H4 (cell line): Measurements from ENCODE around the gene KIF16B. TPM values are rescaled to one million over a fixed set of nuclear protein-coding genes. Genes with fewer than 3 reads are reported as not detected.

Experiments
- DNase-seq: peaks from one replicate; pipeline ENCODE4 v3.0.0-alpha.2; 2015; ENCODE audit warnings: low spot score
- total RNA-seq: library from RNA; depleted of rRNA; stranded (reverse); fragments of >200 nt; shearing (Covaris generic); gene quantifications from 2 replicates; pipeline ENCODE4 v1.2.3, GENCODE V29; 2014

KIF16B gene
- total RNA-seq, 1 experiment from 2014 or later, result 5.0 TPM

DNA sequence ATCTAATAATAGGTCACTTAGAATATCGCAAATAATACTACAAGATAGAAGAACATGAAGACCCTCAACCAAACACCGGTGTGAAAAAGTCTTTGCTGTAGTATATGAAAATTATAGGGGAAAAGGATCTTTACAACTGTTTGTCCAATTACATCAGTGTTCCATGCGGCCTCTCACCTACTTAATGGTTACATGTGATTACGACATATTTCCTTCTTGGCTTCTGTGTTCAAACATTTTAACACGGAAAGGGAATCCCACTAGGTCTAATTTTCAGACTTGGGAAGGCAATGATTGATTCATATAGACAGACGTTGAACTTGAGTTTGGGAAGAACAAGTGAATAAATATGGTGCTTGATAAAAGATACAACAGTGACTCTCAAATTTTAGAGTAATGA is 273.4 kb downstream of the KIF16B start:
- no peak for DNase-seq

DNA sequence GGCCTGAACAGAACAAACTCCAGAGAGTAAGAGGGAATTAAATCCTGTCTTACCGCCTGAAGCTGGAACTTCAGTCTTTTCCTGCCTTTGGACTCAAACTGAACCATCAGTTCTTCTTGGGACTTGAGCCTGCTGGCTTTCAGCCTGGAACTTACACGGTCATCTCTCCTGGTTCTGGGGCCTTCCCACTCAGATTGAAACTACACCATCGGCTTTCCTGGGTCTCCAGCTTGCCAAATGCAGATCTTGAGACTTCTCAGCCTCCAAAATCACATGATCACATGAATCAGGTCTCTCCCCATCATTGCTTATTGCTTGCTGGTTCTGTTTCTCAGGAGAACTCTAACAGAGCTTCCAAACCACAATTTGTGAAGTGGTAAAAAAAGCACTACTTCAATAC is 276.3 kb downstream of the KIF16B start:
- no peak for DNase-seq

DNA sequence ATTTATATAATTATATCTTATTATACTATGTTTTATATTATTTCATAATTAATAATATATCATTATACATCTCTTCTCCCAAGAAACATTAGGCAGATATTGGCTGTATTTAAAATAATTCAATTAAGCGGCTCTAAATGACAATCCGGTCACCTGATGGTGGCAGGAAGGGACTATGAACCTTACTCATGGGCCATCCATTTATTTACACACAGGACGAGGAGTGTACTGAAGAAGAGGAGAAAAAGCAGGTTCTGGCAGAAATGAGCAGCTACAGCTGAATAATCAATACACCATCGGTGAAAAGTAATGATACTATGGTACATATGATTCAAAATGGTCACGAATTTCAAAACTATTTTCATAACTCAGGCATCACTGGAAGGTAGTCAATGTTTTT is 277.7 kb downstream of the KIF16B start:
- no peak for DNase-seq

DNA sequence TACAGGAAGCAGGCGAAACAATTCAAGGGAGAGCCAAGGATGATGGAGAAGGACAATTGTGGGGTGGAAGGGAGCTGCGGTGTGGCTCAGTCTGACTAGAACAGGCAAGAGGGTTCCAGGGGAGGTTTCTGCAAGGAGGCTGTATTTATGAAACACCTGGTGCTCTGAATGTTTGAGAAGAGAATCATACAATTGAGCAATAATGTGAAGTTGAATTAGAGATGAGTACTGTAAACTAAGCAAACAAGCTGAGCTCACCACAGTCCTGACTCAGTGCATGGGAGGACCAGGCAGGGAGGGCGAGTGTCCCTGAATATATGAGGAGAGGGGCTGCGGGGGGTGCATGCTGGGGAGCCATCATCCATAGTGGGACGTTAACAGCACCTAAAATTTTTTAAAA is 279.7 kb downstream of the KIF16B start:
- DNase-seq, result no peak

DNA sequence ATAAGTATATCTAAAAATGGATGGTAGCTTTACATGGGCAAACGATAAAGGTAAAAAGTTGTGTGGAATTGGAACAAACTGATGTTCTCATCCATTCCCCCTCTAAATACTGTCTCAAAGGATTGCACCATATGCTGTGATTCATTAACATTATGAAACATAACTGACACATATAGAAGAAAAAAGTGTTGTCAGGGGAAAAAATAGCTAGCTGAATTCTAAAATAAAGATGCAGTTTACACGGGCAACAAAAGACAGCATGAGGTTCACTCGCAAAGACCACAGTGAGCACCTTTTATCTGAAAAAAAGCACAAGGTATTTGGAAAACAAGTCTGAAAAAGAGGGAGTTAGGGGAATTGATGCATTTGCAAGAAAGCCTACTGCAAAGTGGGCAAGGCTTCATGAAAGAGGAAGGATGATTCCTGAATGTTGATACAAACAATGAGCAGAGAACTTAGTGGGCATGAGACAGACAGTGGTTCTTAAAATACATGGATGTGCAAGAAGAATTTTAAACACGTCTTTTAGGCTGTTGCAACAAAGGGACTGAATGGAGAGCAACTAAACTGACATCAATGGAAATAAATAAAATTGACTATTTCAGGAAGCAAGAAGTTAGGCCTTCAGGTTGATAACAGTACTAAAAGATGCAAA is 280.9 kb downstream of the KIF16B start:
- no peak for DNase-seq

DNA sequence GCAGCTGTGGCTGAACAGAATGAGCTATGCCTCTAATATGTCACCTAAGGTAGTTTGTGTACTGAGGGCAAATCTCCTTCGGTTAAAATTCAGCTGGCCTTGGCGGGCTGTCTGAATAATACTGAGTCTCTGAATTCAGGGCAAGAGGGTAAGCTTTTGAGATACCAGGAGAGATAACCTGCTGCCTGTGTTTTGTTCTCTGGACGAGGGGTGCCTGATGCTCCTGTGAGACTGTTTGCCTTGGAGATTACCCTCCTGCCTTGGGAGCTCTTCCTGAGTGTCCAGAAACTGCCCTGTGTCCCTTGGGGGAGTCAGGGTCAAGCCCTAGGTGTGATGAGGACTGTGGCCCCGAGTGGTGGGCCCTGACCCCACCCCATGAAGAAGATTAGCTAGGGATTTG is 282.9 kb downstream of the KIF16B start:
- no peak for DNase-seq

DNA sequence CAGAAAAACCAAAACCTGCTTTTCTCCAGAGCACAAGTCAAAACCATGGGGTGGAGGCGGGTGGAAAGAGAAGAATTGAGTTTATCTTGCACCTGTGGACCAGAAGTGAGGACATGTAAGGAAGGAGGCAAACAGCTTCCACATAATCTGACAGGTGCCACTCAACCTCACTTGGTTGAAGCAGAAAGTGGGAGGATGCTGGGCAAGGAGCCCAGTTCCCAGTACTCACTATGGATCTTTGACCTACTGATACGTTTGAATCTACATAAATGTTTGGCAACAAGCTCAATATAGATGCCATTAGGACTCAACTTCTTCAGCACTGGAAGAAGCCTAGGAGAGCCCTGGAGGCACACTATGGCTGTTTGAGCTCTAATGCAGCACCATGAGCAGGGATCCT is 285.5 kb downstream of the KIF16B start:
- DNase-seq, result no peak

DNA sequence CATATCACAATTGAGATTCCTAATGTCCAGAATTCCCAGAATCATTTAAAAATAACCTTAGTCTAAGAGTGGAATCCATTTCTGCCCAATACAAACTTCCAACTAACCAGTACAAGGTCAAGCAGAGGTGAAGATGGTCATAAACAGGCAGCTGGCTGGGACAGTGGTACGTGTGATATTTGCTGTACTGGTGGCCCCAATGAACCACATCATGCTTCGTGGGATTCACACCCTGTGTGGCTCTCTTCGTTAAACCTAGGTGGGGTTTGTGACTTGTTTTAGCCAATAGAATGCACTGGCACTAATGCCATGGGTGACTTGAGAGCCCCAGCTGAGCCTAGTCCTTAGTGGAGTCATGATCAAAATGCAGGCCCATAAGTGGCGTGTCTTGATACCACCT is 286.6 kb downstream of the KIF16B start:
- DNase-seq, result no peak

DNA sequence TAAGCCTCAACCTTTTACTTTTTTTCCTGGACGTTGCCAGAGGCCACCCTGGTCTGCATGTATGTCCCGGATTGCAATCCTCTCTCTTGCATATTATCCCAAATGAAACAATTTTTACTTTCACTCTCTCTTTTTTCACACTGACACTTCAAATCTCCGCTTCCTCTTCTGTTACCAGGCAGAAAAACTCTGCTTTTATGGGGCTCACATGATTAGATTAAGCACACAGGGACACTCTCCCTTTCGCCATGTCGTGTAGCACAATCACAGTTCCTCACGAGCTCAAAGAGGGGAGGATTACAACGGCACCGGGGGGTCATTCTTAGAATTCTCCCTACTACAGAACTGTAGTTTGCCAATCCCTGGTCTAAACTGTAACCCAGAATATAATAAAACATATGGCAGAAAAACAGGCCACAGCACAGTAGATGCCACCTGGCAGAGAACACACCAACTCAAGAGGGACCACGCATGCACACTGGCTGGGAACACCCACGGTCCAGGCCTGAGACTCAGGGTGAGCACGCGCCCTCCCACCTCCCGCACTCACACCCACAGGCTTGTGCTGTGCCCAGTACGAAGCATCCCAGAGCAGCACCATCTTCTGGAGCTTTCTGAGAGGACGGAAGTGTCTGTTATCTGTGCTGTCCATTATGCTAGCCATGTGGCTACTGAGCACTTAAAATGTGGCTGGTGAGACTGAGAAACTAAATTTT is 288.7 kb downstream of the KIF16B start:
- no peak for DNase-seq

DNA sequence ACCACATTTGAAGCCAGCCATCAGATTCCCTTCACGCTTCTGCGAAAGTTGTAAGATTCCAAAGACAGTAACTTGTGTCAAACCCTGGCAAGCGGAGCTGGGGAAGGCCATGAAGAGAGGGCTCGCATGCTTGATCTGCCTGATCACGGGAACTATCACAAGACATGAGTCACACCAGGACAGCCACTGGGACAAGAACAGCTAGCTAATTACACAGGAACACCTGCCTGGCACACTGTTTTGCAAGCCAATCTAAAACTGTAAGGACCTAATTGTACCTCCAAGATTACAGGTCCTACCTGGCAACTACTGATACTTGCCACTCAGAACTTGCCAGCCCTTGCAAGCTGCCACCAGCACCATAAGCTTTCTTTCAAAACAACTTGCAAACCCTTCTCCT is 289.3 kb downstream of the KIF16B start:
- DNase-seq, result no peak

DNA sequence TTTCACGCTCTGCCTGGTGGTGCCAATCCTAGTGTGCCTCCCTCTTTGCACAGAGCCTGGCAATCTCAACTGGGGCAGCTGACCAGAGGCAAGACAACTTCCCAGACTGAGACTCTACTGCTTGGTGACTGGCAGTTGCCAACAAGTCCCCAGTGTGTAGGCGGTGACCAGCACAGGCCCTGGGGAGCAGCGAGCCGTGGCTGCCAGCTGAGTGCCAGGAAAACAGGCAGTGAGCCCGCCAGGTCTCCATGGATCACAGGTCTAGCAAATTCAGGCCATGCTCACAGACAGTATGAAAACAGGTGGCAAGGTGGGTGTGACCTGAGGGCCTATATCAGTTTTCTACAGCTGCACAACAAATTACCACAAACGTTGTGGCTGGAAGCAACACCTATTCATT is 289.9 kb downstream of the KIF16B start:
- no peak for DNase-seq

DNA sequence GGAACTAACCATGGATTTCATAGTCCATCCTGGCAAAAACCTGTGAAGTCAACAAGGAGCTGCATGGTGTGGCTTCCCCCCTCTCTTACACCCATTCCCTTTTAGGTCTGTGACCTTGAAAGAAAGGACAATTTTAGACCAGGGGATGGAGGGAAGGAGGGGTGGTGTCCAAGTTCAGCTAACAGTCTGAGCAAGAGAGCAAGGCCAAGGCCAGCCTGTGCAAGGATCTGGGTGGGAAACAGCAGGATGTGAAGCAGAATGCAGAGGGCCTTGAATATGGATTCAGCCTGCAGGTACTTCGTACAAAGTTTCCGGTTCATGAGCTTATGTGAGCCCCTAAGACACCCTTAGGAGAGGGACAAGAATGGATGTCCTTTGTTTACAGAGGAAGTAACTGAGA is 293.0 kb downstream of the KIF16B start:
- no peak for DNase-seq

DNA sequence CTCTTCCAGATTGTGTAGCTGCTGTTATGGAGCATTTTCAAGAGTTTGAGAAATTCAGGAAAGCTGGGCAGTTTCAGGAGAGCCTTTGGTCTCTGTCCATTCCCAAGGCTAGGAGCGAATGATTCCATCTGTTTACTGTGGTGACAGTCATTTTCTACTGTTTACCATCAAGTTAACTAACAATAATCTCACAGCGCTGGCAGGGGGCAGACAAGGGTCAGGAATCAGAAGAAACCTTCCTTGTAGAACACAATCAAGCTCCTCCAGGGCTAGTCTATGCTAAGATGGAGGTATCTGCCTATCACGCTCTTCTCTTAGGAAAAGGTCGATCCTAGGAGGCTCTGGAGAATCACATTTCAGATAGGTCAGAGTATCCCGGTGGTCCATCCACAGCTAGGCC is 293.9 kb downstream of the KIF16B start:
- DNase-seq, result no peak

DNA sequence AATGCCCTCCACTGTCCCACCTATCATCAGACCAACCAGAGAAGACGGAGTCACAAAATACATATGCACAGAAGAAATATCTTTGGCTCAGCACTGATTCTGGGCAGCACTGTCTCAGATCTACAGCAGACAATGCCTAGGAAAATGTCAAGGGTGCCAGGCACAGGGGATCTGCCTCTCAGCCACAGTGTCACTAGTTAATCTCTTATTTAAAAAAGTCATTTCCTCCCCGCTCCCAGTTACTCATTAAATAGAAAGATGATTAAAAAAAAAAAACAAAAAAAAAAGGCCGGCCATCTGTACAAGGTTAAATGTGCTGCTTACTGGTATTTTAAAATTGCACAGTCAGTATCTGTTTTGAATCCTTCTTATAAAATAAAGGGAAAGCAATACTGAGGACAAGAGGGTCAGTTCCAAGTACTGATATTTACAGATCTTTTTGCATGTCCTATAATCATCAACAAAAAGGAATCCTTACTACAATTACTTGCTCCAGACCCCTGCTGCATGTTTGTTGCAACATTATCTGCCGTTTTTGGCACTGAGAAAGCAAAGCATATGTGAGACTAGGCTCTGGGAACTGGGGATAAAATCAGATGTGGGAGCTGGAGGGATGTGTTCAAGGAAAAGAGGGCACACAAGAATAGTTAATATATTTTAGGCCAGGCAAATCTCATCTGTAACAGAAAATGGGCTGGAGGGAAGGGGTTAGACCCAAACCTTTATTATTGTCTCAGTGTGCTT is 299.3 kb downstream of the KIF16B start:
- no peak for DNase-seq

DNA sequence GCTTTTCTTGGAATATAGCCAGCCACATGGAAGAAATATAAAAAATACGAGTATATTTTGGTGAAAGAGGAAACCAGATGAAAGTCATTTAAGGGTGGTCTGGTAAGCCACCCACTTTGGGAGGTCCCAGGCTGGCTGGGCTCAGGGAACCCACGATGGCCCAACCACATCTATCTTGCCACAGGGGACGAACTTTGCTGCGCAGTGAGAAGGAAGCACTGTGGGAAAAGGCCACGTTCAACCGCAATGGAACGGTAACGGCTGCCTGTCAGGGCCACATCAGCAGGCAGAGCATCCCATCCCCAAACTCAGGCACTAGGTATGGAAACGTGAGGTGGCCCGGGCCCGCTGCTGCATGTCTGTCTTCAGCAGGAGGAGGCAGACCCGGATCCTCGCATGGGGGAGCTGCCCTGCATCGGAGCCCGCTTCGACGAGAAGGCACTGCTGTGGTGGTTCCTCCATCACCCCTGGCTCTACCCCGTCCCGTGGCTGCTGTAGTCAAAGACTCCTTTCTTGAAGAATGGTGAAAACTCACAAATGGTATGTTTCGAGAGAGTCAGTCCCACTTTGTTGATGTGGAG is 300.4 kb downstream of the KIF16B start:
- no peak for DNase-seq

DNA sequence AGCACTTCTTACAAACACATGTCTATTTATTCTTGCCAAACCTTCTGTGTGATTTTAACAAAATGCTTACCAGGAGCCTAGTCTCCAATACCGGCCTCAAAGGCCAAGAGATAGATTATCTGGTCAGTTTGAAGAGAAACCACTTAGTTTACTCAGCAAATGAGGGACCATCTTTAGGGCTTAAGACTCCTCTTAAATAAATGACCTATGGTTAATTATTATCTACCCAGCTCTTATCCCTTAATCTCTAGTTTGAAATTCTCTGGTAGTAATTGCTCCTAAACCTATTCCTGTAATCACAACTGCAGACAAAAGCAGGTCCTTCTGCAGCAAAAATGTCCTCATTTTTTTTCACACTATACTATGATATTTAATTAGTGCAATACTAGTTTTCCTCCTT is 301.8 kb downstream of the KIF16B start:
- DNase-seq, result no peak

DNA sequence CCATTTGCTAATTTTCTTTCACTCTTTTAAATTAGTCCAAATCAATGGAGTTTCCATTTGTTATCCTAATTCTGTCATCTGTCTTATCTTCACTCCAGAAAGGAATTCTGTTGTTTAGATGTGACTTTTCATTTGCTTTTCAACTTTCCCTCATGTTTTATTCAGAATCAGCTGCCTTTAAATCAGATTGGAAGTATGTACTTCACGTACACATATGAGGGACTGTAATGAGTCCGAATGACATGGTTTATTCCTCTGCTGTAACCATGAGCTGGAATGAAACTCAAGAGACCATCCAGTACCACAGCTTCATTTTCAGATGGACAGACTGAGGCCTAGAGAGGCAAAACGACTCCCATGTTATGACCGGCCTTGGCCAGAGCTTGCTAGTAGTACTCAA is 302.3 kb downstream of the KIF16B start:
- no peak for DNase-seq

DNA sequence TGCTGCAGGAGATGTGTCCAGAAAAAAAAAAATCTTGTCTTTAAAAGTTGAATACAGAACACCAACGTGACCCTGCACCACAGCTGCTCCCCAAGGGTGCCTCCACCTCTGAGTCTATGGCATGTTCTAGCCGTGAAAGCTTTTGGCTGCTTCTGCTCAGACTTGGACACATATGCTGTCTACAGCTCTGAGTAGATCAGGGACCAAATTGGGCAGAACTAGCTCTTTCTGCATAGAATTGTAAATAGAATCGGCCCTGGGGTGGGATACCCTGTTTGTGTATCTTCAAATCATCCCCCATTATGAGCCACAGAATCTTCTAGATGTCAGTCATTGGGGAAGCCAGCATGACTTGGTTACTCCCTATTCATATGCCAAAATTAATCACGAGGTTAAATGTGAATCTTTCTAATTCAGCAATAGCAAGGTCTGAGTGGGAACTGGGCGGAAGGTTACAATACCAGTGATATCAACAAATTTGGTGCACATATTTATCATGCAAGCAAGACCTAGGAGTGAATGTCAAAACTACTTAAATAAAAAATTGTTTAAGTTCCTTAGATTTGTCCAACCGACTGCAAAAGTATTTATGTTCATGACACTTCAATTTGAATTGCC is 302.8 kb downstream of the KIF16B start:
- no peak for DNase-seq

DNA sequence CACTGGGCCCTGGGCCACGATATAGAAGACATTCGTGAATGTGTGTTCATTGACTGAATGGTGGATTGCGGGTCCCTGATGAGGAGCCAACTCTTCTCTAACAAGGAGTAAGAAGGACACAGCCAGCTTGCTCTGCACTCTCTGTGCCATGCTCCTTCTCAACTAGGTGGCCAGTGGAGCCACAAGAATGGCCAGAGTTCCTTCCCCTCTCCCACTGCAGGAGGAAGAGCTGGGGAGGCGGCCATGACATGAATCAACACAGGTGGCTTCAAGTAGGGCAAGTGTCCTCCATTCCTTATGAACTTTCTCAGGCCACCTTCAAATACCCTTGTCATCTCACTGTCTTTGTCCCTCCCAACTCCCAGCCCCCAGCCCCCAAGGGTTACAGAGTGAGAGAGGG is 305.7 kb downstream of the KIF16B start:
- DNase-seq, result no peak

DNA sequence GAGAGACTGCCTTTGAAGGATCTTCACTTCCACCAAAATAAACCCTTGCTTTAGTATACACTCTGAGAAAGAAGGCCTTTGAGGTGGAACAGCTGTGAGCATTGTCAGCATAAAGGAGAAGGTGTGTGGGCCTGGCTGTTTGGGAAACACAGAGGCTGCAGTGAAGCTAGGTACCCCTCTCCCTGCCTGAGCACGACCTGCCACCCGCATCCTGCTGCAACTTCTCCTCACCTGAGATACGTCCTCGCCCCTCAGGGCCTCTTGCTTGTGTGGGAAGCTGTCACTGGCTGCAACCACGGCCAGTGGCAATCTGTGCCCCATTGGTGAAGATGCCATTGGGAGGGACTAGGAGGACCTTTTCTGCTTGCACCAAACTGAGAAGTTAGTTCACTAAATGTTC is 307.9 kb downstream of the KIF16B start:
- no peak for DNase-seq

DNA sequence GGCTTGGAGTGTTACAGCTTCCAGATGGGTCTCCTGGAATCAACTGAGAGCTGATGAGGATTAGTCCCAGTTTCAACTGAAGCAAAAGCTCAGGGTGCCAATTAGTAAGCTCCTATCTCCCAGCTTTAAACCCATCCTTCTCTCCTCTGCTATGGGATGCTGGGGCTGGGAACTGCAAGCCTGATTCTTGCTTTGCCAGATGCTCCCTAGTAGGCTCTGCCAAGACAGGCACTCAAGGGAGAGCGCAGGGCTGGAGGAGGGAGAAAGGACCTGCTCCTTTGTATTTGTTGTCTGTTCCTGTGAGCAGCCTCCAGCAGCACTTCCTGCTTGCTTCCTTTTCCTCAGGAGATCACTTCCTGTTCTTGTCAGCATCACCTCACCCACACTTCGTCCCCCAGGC is 309.7 kb downstream of the KIF16B start:
- DNase-seq, result no peak

DNA sequence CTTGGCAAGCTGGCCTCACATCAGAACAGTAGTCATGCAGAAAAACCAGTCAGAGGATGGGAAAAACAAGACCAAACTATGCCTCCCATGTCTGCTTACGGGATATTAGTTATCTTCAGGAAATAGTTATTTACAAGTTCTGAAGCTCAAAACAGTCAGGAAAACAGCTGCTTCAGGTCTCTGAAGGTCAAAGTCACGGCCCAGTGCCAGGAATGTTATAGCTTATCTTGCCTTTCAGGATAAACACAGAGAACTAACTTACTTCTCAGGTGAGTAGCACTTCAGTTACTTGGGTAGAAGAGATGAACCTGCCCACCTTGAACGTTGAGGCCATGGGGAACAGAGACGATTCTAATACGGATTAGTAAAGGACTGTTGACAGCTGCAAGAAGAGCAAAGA is 310.7 kb downstream of the KIF16B start:
- DNase-seq, result no peak
